Psoas muscle (tissue), 8 donors: ENCODE results near the gene NOC2L. TPM values are rescaled to one million over a fixed set of nuclear protein-coding genes. Genes with fewer than 3 reads are reported as not detected.

Experiments
- ATAC-seq, 4 donors: fragments of 200-7000 bp; cut with Tn5 transposase; one replicate each; pipeline ENCODE4 v1.9.1; 2020; ENCODE audit warnings: moderate library complexity in 3 of 4, mild to moderate bottlenecking in 2 of 4
- DNase-seq, 2 donors: peaks; one replicate each; pipeline ENCODE4 v3.0.0-alpha.2; 2020
- H3K27ac ChIP-seq: fragments of 200-600 bp; one replicate; pipeline ENCODE4 v1.8.0; 2022
- H3K27me3 ChIP-seq, 3 donors: fragments of 200-600 bp in 1 of 3; one replicate each; pipeline versions ENCODE4 v1.6.1 to v1.8.0; 2013 to 2022; ENCODE audit warnings: low read length in 2 of 3, mild to moderate bottlenecking in 2 of 3, moderate library complexity in 1 of 3; ENCODE audit not compliant: insufficient read depth in 3 of 3
- H3K36me3 ChIP-seq, 2 donors: fragments of 200-600 bp in 1 of 2; one replicate each; pipeline versions ENCODE4 v1.6.1 to v1.8.0; 2013 to 2022; ENCODE audit warnings: low read depth in 1 of 2, mild to moderate bottlenecking in 1 of 2, moderate library complexity in 1 of 2; ENCODE audit not compliant: insufficient read depth in 1 of 2
- H3K4me1 ChIP-seq: fragments of 200-600 bp; one replicate; pipeline ENCODE4 v1.8.0; 2022
- H3K4me3 ChIP-seq: fragments of 200-600 bp; one replicate; pipeline ENCODE4 v1.8.0; 2022; ENCODE audit warnings: mild to moderate bottlenecking
- H3K9me3 ChIP-seq: fragments of 200-600 bp; one replicate; pipeline ENCODE4 v1.8.0; 2022
- CTCF ChIP-seq: fragments of 200-600 bp; IDR thresholded peaks from one replicate; pipeline ENCODE4 v1.8.0; 2022; ENCODE audit warnings: antibody characterized with exemption
- WGBS, 3 donors: extraction: QIAGEN DNeasy Blood & Tissue Kit; methylation state at CpG; one replicate each; pipeline versions ENCODE4 v1.1.6 to v1.1.7; 2013; 5-methylcytosine and 5-hydroxymethylcytosine counted together
- intact Hi-C, 2 donors: fragments of 100-400 bp; cut with DNase I; formaldehyde crosslinking; loops; one replicate each; pipeline versions ENCODE4 v1.11.0 to v1.14.2; 2022
- polyA plus RNA-seq, 3 donors: library from polyadenylated mRNA; stranded (reverse); fragments of 200-250 nt; gene quantifications; one replicate each; pipeline ENCODE4 v1.2.3, GENCODE V29; 2013
- total RNA-seq, 4 donors: library from RNA; stranded (reverse); fragmentation: NEBNext Ultra II Directional in 2 of 4; extraction: Animal tissue kit (Norgen Biotek cat#: 25700) in 2 of 4; gene quantifications; one replicate each; pipeline versions ENCODE4 v1.2.1 to v1.2.4, GENCODE V29; 2021 to 2023
- donor health status: healthy with polysubstance abuse.
- donor health status: DM: no; HTN: no; CAD: no; lungs with moderate emphysema.
- donor health status: Bipolar disorder and iron deficiency.
- donor health status: healthy.
- donor health status: DM: yes; HTN: yes; CAD: no.
- donor health status: DM: no; HTN: no; CAD: no.
- donor health status: DM: no; HTN: no; CAD: no.
- donor health status: DM: yes; HTN: yes; CAD: no.

The NOC2L gene
- total and polyA plus RNA-seq, 7 donors: 61.4 to 106 (median 85.3) TPM

DNA sequence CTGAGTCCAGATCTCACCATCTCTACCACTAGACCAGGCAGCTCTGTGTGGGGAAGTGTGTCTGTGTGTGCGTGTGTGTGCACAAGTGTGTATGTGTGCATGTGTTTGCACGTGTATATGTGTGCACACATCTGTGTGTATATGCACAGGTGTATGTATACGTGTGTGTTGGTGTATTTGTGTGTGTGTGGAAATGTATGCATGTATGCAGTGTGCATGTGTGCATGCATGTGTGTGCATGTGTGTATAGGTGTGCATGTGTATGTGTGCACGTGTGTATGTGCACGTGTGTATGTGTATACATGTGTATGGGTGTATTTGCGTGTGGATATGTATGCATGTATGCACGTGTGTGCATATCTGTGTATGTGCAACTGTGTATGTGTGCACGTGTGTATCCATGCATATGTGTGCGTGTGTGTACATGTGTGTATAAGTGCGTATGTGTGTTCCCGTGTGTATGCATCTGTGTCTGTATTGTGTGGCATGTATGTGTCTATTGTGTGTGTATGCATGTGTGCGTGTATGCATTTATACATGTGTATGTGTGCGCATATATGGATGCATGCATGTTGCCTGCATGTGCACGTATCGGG is 10.3 kb upstream of the NOC2L start:
- no peaks in the 10 kb centered on the region for H3K9me3 ChIP-seq

GRCh38 chr1:967466-968343 is 8.6 kb upstream of the NOC2L start:
- ATAC-seq (no peak), DNase-seq (peak; percentile 12 to 50)
- no peak for TF ChIP-seq CTCF
- H3K4me1 ChIP-seq: peaks cover 16% of the 10 kb centered on the region
- no peak overlapping the region for H3K27ac ChIP-seq
- H3K9me3 ChIP-seq: no peaks in the 10 kb centered on the region
- WGBS, 3 donors: 56 to 62% (median 61%) methylated on average over 22 to 23 of the region's 23 CpGs
- H3K4me3 ChIP-seq: no peak overlapping the region
- intact Hi-C loops: no loop called here
- H3K36me3 ChIP-seq: peaks cover 0 to 5% of the 10 kb centered on the region in 2 donors
- peaks cover 0 to 35% (median 5%) of the 10 kb centered on the region in 3 donors for H3K27me3 ChIP-seq

More for the DNA sequence above, 10.3 kb upstream of the NOC2L start:
- intact Hi-C loops: no loop called here
- peaks cover 16% of the 10 kb centered on the region for H3K4me1 ChIP-seq
- TF ChIP-seq CTCF: no peak
- ATAC-seq: no peak
- 77 to 84% (median 79%) methylated on average over 15 of the region's 15 CpGs for WGBS, 3 donors
- H3K27me3 ChIP-seq: peaks cover 0 to 41% (median 5%) of the 10 kb centered on the region in 3 donors
- no peak overlapping the region for H3K27ac ChIP-seq
- H3K4me3 ChIP-seq: no peak overlapping the region
- DNase-seq: no peak
- H3K36me3 ChIP-seq: no peaks in the 10 kb centered on the region

GRCh38 chr1:966704-967300 is 7.7 kb upstream of the NOC2L start:
- Histone ChIP-seq H3K27ac (no peak overlapping the region), H3K4me3 (peak overlapping the region; percentile 73), H3K27me3 (peaks cover 0 to 35% (median 5%) of the 10 kb centered on the region in 3 donors), H3K9me3 (no peaks in the 10 kb centered on the region), H3K4me1 (peaks cover 16% of the 10 kb centered on the region), H3K36me3 (peaks cover 0 to 12% of the 10 kb centered on the region in 2 donors)
- intact Hi-C loops: no loop called here
- WGBS, 3 donors: 0 to 1% (median 1%) methylated on average over 40 to 60 of the region's 60 CpGs
- ATAC-seq: peak; percentile 67 to 78 (median 74)
- peak; percentile 75 to 82 for DNase-seq
- TF ChIP-seq CTCF: no peak

DNA sequence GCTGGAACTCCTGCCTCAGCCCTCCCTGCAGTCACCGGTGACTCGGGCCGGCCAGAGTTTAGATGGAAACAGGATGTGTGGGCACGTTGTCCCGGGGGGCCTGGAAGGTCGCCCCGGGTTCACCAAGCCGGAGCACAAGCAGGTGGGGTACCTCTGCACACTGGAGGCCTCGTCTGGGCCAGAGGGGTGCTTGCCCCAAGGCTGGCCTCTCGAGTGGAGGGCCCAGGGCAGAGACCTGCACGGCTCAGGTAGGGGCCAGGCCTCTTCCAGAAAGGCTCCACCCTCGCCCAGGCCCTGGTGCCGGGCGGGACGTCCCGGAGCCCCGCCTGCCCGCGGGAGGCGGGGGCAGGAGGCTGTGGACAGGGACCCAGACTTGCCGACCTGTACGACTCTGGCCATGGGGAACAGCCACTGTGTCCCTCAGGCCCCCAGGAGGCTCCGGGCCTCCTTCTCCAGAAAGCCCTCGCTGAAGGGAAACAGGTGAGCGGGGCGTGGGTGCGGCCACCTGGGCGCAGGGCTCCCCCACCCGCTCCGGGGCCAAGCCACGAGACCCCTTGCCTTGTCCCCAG is 7.2 kb upstream of the NOC2L start, which contains the start of gene PLEKHN1:
TSS of gene PLEKHN1 (plus strand) at position 348 of the 569 bp plus-strand sequence. CDS start at position 398, 50 bp downstream.
- intact Hi-C loops: no loop called here
- peak; percentile 22 to 53 for DNase-seq
- H3K9me3 ChIP-seq: no peaks in the 10 kb centered on the region
- H3K4me1 ChIP-seq: peaks cover 20% of the 10 kb centered on the region
- no peak for TF ChIP-seq CTCF
- peaks cover 0 to 35% (median 5%) of the 10 kb centered on the region in 3 donors for H3K27me3 ChIP-seq
- H3K36me3 ChIP-seq: peaks cover 0 to 12% of the 10 kb centered on the region in 2 donors
- peak within 1 kb of the TSS; percentile 73 for H3K4me3 ChIP-seq
- peak; percentile 6 to 18 (median 14) for ATAC-seq
- WGBS, 3 donors: 11 to 14% (median 14%) methylated on average over 25 to 31 of the region's 31 CpGs
- H3K27ac ChIP-seq: no peak within 1 kb of the TSS
